Common myeloid progenitor, CD34-positive (primary cell): ENCODE results near the gene EPN1. TPM values are rescaled to one million over a fixed set of nuclear protein-coding genes. Genes with fewer than 3 reads are reported as not detected.

Source experiments
- CTCF ChIA-PET: fragments of 350-600 bp; sonication (Branson Sonifier 250); formaldehyde crosslinking; loops from one replicate; lab custom pipeline; 2021; ENCODE audit warnings: antibody characterized with exemption; lab: Charles Lee
- POLR2A ChIA-PET: fragments of 350-600 bp; sonication (Branson Sonifier 250); formaldehyde crosslinking; loops from one replicate; lab custom pipeline; 2021; ENCODE audit warnings: antibody characterized with exemption; lab: Charles Lee
- DNase-seq, 3 donors: peaks; one replicate each; pipeline versions ENCODE4 v3.0.0 to v3.0.0-alpha.2; 2013
- H3K27ac ChIP-seq, 2 experiments: 1 replicate in 1 of 2; 2 replicates in 1 of 2; pipeline ENCODE4 v1.7.0; 2013; ENCODE audit warnings: inconsistent platforms in 2 of 2, low read length in 2 of 2, mild to moderate bottlenecking in 2 of 2, low read depth in 1 of 2, moderate library complexity in 1 of 2; ENCODE audit not compliant: severe bottlenecking in 2 of 2, insufficient read depth in 1 of 2, poor library complexity in 1 of 2
- H3K27me3 ChIP-seq, 5 experiments: replicated peaks in 2 of 5; 1 replicate in 3 of 5; 2 replicates in 2 of 5; pipeline versions ENCODE4 v1.6.1 to v1.7.0; 2013; ENCODE audit warnings: low read length in 4 of 5, mild to moderate bottlenecking in 2 of 5, moderate library complexity in 2 of 5, inconsistent platforms in 1 of 5; ENCODE audit not compliant: insufficient read depth in 5 of 5, control insufficient read depth in 4 of 5
- H3K36me3 ChIP-seq, 4 experiments: 1 replicate in 2 of 4; 2 replicates in 2 of 4; pipeline versions ENCODE4 v1.6.1 to v1.7.0; 2013; ENCODE audit warnings: low read length in 3 of 4, control low read depth in 1 of 4, mild to moderate bottlenecking in 1 of 4; ENCODE audit not compliant: control insufficient read depth in 4 of 4, insufficient read depth in 4 of 4
- H3K4me1 ChIP-seq, 4 experiments: 1 replicate in 3 of 4; 2 replicates in 1 of 4; pipeline versions ENCODE4 v1.6.1 to v1.7.1; 2013; ENCODE audit warnings: low read length in 3 of 4, mild to moderate bottlenecking in 3 of 4, control low read depth in 1 of 4, inconsistent platforms in 1 of 4, moderate library complexity in 1 of 4; ENCODE audit not compliant: control insufficient read depth in 4 of 4, insufficient read depth in 4 of 4; ENCODE audit errors: control extremely low read depth in 1 of 4
- H3K4me3 ChIP-seq, 7 experiments: 1 replicate in 4 of 7; 2 replicates in 3 of 7; pipeline versions ENCODE4 v1.5.1 to v1.7.0; 2013; ENCODE audit warnings: mild to moderate bottlenecking in 7 of 7, low read length in 6 of 7, moderate library complexity in 6 of 7, inconsistent platforms in 2 of 7, low read depth in 2 of 7, control low read depth in 1 of 7; ENCODE audit not compliant: insufficient read depth in 4 of 7, control insufficient read depth in 1 of 7; ENCODE audit errors: extremely low read depth in 1 of 7
- H3K9me3 ChIP-seq, 5 experiments: 1 replicate in 4 of 5; 2 replicates in 1 of 5; pipeline versions ENCODE4 v1.6.1 to v1.7.1; 2013; ENCODE audit warnings: low read length in 4 of 5, mild to moderate bottlenecking in 2 of 5, inconsistent platforms in 1 of 5, low read depth in 1 of 5, moderate library complexity in 1 of 5; ENCODE audit not compliant: control insufficient read depth in 4 of 5, insufficient read depth in 2 of 5; ENCODE audit errors: control extremely low read depth in 1 of 5
- WGBS: methylation state at CpG from one replicate; pipeline ENCODE4 v1.1.5; 2013; ENCODE audit not compliant: insufficient coverage; 5-methylcytosine and 5-hydroxymethylcytosine counted together
- polyA plus RNA-seq: library from polyadenylated mRNA; unstranded; fragments of 120-200 nt; gene quantifications from one replicate; pipeline ENCODE4 v1.2.1, GENCODE V29; 2013

EPN1 gene
- 35.9 TPM for polyA plus RNA-seq

GRCh38 chr19:55674841-55675660 lies at the start of gene EPN1:
Gene EPN1, plus strand, starts transcription at chr19:55675226. Its CDS starts 3,402 bp downstream, at chr19:55678628.
- H3K36me3 ChIP-seq: peaks cover 4 to 60% (median 30%) of the 10 kb centered on the region in 4 experiments

GRCh38 chr19:55626350-55626749 lies 48.7 kb upstream of the EPN1 start:
- POLR2A ChIA-PET: interaction anchor here (0.7 kb wide), 2 partner anchors 14 to 42 kb away, joined by 3 read pairs; no protein-coding TSS in a partner anchor
- peaks cover 0 to 6% (median under 1%) of the 10 kb centered on the region in 4 experiments for H3K36me3 ChIP-seq
- CTCF ChIA-PET: interaction anchor here (0.7 to 7.5 kb wide), 10 partner anchors 8 to 486 kb away, joined by 3 to 53 read pairs (median 6); partner anchors contain the start of gene ZNF865
- no peak for DNase-seq
- no peak overlapping the region for H3K27ac ChIP-seq
- H3K27me3 ChIP-seq: no peaks in the 10 kb centered on the region
- no peak overlapping the region for H3K4me3 ChIP-seq
- no peaks in the 10 kb centered on the region for H3K9me3 ChIP-seq
- WGBS: 99% methylated on average over 11 of the region's 11 CpGs
- peaks cover 0 to 13% (median 6%) of the 10 kb centered on the region in 4 experiments for H3K4me1 ChIP-seq

More at GRCh38 chr19:55674841-55675660, at the start of gene EPN1:
- CTCF ChIA-PET: interaction anchor here (1.9 kb wide), 1 partner anchor 18 kb away, joined by 5 read pairs; no protein-coding TSS in a partner anchor
- POLR2A ChIA-PET: no interaction called here
- WGBS: 0% methylated on average over 81 of the region's 101 CpGs
- Histone ChIP-seq H3K9me3 (no peaks in the 10 kb centered on the region), H3K4me1 (peaks cover 9 to 43% (median 37%) of the 10 kb centered on the region in 4 experiments), H3K4me3 (peak within 1 kb of the TSS; percentile 83 to 99 (median 91)), H3K27ac (peak within 1 kb of the TSS; percentile 92 to 96), H3K27me3 (no peaks in the 10 kb centered on the region)
- peak; percentile 98 to 99 (median 99) for DNase-seq

GRCh38 chr19:55632463-55632834 lies 42.6 kb upstream of the EPN1 start:
- Histone ChIP-seq H3K9me3 (no peaks in the 10 kb centered on the region), H3K36me3 (no peaks in the 10 kb centered on the region), H3K27ac (no peak overlapping the region), H3K27me3 (no peaks in the 10 kb centered on the region), H3K4me1 (peaks cover 5 to 36% (median 27%) of the 10 kb centered on the region in 4 experiments), H3K4me3 (no peak overlapping the region)
- ChIA-PET POLR2A (no interaction called here), CTCF (interaction anchor here (1.0 to 12.5 kb wide), 19 partner anchors 7 to 452 kb away, joined by 3 to 128 read pairs (median 9); partner anchors contain the start of genes CCDC106, FIZ1, SYT5 and ZNF524)
- WGBS: 100% methylated on average over 1 of the region's 3 CpGs
- peak; percentile 96 to 99 (median 97) for DNase-seq

DNA sequence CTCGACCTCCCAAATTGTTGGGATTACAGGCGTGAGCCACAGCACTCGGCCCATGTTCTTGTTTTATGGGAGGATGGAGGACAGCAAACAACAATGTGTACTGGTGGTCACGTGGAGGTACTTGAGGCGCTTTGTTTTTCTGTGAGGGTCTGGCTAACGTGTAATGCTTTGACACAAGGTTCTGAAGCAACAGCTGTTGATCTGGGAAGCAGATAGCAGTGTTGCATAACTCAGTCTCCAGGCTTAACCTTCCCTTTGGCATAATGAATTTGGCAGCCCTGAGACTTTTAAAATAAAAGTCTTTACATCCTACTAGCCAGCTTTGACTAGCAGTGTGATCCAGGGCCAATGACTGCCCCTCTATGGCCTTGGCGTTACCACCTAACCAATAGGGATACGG lies 41.2 kb upstream of the EPN1 start:
- WGBS: 81% methylated on average over 6 of the region's 8 CpGs
- Histone ChIP-seq H3K27ac (peak overlapping the region in 1 of 2 experiments; percentile 99), H3K4me3 (peak overlapping the region in 2 of 7 experiments; percentile 90 to 99), H3K27me3 (no peaks in the 10 kb centered on the region), H3K4me1 (peaks cover 5 to 36% (median 27%) of the 10 kb centered on the region in 4 experiments), H3K36me3 (peaks cover 0 to 3% (median 0%) of the 10 kb centered on the region in 4 experiments), H3K9me3 (no peaks in the 10 kb centered on the region)
- ChIA-PET CTCF (interaction anchor here (0.8 to 12.5 kb wide), 16 partner anchors 8 to 454 kb away, joined by 3 to 128 read pairs (median 8); partner anchors contain the start of genes CCDC106, FIZ1, SYT5 and ZNF524), POLR2A (interaction anchor here (1.2 kb wide), 1 partner anchor 13 kb away, joined by 4 read pairs; the partner anchor contains the start of gene CCDC106)
- DNase-seq: peak in 2 of 3 donors; percentile 74 to 81

DNA sequence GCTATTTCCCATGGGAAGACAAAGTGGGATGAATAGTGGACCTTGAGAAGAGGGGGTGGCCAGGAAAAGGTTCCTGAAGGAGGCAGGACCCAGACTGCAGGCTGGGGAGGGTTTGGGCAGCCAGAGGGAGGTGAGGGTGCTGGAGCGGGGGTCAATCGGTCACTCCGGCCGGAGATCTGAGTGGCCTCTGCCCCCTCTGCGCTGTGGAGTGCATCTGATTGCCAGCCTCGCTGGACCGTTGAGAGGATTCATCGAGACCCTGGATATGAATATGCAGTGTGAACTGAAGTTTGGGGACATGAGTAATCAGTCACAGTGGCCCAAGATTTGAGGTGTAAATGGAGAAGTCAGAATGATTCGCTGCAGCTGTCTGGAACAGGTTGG lies 39.7 kb upstream of the EPN1 start:
- ChIA-PET POLR2A (interaction anchor here (0.6 kb wide), 1 partner anchor 35 kb away, joined by 5 read pairs; the partner anchor contains the start of gene ZNF524), CTCF (interaction anchor here (1.0 to 12.5 kb wide), 4 partner anchors 9 to 121 kb away, joined by 4 to 128 read pairs (median 53); partner anchors contain the start of genes CCDC106, ZNF581 and ZNF784)
- Histone ChIP-seq H3K36me3 (peaks cover 0 to 3% (median 0%) of the 10 kb centered on the region in 4 experiments), H3K27me3 (no peaks in the 10 kb centered on the region), H3K9me3 (no peaks in the 10 kb centered on the region), H3K4me1 (peaks cover 5 to 47% (median 36%) of the 10 kb centered on the region in 4 experiments), H3K4me3 (peak overlapping the region; percentile 75 to 100 (median 90)), H3K27ac (peak overlapping the region; percentile 95 to 99)
- 6% methylated on average over 9 of the region's 9 CpGs for WGBS
- DNase-seq: peak in 2 of 3 donors; percentile 72 to 79

DNA sequence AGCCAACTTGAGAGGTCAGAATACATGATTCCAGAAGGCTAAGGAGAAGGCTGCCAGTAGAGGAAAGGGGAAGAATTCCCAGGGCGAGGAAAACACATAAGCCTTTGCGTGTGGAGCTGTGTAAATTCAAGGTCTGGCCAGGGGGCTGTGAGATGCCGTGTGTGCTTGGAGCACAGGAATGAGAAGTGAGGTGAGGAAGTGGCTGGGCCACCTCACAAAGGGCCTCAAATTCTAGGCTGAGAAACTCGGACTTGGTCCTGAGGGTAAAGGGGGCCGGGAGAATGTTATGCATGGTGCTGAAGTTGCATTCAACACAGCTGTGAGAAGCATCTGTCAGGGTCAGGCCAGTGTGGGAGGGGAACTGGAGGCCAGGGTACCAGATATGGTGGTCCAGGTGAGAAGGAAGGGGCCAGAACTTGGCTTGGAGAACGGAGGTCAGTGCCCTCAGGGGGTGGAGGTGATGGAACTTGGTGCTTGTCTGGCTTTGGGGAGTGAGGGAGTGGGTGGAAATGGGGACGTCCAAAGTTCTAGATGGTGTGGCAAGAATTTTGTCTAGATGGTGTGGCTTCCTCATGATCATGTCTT lies 39.1 kb upstream of the EPN1 start:
- peak overlapping the region; percentile 95 to 99 for H3K27ac ChIP-seq
- H3K36me3 ChIP-seq: peaks cover 0 to 3% (median 0%) of the 10 kb centered on the region in 4 experiments
- WGBS: 59% methylated on average over 5 of the region's 7 CpGs
- H3K27me3 ChIP-seq: no peaks in the 10 kb centered on the region
- H3K4me3 ChIP-seq: peak overlapping the region; percentile 75 to 100 (median 90)
- no peak for DNase-seq
- no peaks in the 10 kb centered on the region for H3K9me3 ChIP-seq
- CTCF ChIA-PET: interaction anchor here (1.3 to 12.5 kb wide), 5 partner anchors 10 to 121 kb away, joined by 5 to 128 read pairs (median 53); partner anchors contain the start of genes CCDC106, ZNF581 and ZNF784
- POLR2A ChIA-PET: interaction anchor here (1.2 kb wide), 1 partner anchor 12 kb away, joined by 4 read pairs; the partner anchor contains the start of gene CCDC106
- H3K4me1 ChIP-seq: peaks cover 5 to 51% (median 40%) of the 10 kb centered on the region in 4 experiments
